ENCODE measurements around the gene PRKD1.
A peak's percentile ranks its signal among the peaks of the same experiment; 100 is the strongest.
"Not testable (repeated sequence)": the region's sequence is repeated elsewhere in the genome, so short reads cannot be mapped to it uniquely, and the experiment has no call there.

The PRKD1 gene

DNA sequence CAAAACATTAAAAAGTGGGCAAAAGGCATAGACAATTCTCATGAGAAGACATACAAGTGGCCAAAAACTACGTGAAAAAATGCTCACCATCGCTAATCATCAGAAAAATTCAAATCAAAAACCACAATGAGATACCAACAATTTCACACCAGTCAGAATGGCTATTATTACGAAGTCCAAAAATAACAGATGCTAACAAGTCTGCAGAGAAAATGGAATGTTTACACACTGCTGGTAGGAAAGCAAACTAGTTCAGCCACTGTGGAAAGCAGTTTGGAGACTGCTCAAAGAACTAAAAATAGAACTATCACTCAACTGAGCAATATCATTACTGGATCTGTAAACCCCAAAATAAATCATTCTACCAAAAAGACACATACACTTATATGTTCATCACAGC is 76.2 kb downstream of the PRKD1 start:
- in situ Hi-C loops (cut with HindIII; ENCODE audit: low sequenced_read_pairs) = no loop called here
- peak; percentile 77 for DNase-seq (ENCODE audit: low read depth)
- H3K4me3 ChIP-seq (ENCODE audit: low read depth, low read length) = no peak overlapping the region
- TF ChIP-seq, protein P1, sequence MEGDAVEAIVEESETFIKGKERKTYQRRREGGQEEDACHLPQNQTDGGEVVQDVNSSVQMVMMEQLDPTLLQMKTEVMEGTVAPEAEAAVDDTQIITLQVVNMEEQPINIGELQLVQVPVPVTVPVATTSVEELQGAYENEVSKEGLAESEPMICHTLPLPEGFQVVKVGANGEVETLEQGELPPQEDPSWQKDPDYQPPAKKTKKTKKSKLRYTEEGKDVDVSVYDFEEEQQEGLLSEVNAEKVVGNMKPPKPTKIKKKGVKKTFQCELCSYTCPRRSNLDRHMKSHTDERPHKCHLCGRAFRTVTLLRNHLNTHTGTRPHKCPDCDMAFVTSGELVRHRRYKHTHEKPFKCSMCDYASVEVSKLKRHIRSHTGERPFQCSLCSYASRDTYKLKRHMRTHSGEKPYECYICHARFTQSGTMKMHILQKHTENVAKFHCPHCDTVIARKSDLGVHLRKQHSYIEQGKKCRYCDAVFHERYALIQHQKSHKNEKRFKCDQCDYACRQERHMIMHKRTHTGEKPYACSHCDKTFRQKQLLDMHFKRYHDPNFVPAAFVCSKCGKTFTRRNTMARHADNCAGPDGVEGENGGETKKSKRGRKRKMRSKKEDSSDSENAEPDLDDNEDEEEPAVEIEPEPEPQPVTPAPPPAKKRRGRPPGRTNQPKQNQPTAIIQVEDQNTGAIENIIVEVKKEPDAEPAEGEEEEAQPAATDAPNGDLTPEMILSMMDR (IDR thresholded peaks at IDR 0.05; ENCODE audit: low read depth, low read length, missing control alignments) = no peak

GRCh38 chr14:29847056-29847380 is 80.6 kb downstream of the PRKD1 start:
- in situ Hi-C loops (cut with HindIII; ENCODE audit: low sequenced_read_pairs) = no loop called here

DNA sequence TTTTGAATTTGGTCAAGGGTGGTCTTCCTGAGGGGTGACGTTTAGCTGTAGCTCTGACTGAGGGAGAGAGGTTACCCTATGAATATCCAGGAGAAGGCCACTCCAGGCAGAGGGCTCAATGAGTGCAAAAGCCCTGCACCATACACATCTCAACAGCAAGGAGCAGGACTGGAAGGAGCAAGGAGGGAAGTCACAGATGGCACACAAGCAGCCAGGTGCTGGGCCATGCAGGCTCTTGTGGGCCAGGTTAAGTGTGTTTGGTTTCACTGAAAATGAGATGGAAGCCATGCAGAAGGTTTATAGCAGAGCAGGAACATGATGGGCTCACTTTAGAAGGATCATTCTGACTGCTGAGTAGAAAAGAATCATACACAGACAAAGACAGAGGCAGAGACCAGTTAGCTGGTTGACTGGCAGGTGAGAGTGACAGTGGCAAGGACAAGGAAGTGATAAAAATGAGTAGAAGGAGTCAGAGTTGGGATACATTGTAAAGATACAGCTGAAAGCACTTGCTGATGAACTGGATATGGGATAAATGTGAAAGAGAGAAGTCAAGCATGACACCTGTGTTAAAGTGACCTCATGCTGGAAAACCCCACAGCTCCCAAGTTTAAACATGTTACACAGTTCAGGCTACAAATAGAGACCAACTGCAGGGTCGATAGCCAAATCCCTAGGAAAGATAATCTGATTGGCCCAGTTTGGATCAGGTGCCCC is 81.2 kb downstream of the PRKD1 start:
- H3K4me3 ChIP-seq (ENCODE audit: low read depth, low read length) = no peak overlapping the region
- DNase-seq (ENCODE audit: low read depth) = no peak
- in situ Hi-C loops (cut with HindIII; ENCODE audit: low sequenced_read_pairs) = no loop called here
- TF ChIP-seq, protein P1 (IDR thresholded peaks at IDR 0.05; ENCODE audit: low read depth, low read length, missing control alignments) = no peak

More at GRCh38 chr14:29847056-29847380, 80.6 kb downstream of the PRKD1 start:
- no peak overlapping the region for H3K4me3 ChIP-seq (ENCODE audit: low read depth, low read length)
- TF ChIP-seq, protein P1 (IDR thresholded peaks at IDR 0.05; ENCODE audit: low read depth, low read length, missing control alignments) = no peak
- no peak for DNase-seq (ENCODE audit: low read depth)

GRCh38 chr14:29843981-29844380 is 83.7 kb downstream of the PRKD1 start:
- H3K4me3 ChIP-seq (ENCODE audit: low read depth, low read length) = no peak overlapping the region
- TF ChIP-seq, protein P1 (IDR thresholded peaks at IDR 0.05; ENCODE audit: low read depth, low read length, missing control alignments) = no peak
- DNase-seq (ENCODE audit: low read depth) = no peak
- in situ Hi-C loops (cut with HindIII; ENCODE audit: low sequenced_read_pairs) = no loop called here

GRCh38 chr14:29842228-29842627 is 85.4 kb downstream of the PRKD1 start:
- DNase-seq (ENCODE audit: low read depth) = no peak
- in situ Hi-C loops (cut with HindIII; ENCODE audit: low sequenced_read_pairs) = no loop called here
- TF ChIP-seq, protein P1 (IDR thresholded peaks at IDR 0.05; ENCODE audit: low read depth, low read length, missing control alignments) = no peak
- no peak overlapping the region for H3K4me3 ChIP-seq (ENCODE audit: low read depth, low read length)

- DNase-seq (ENCODE audit: low read depth); H3K4me3 ChIP-seq (ENCODE audit: low read depth, low read length); in situ Hi-C loops (cut with HindIII; ENCODE audit: low sequenced_read_pairs): not testable (repeated sequence)
These were observed 87.2 kb downstream of the PRKD1 start for GRCh38 chr14:29840369-29840892.

GRCh38 chr14:29839691-29840090 is 88.0 kb downstream of the PRKD1 start:
- DNase-seq (ENCODE audit: low read depth); in situ Hi-C loops (cut with HindIII; ENCODE audit: low sequenced_read_pairs); H3K4me3 ChIP-seq (ENCODE audit: low read depth, low read length): not testable (repeated sequence)
